ENCODE data around the gene STK32B.

Gene STK32B

GRCh38 chr4:5014007-5014682 is 37.1 kb upstream of the STK32B start:
- no peak overlapping the region for H3K4me3 ChIP-seq (ENCODE audit: insufficient read depth, low read depth, low read length)
- no peaks in the 10 kb centered on the region for H3K27me3 ChIP-seq (ENCODE audit: control insufficient read depth, insufficient read depth, low read length, poor library complexity, severe bottlenecking)
- no peaks in the 10 kb centered on the region for H3K36me3 ChIP-seq (ENCODE audit: control insufficient read depth, insufficient read depth, low read length)
- 87 to 93% methylated on average over 5 to 7 of the region's 7 CpGs for WGBS, 2 experiments
- peaks cover 4% of the 10 kb centered on the region for H3K4me1 ChIP-seq (ENCODE audit: control insufficient read depth, insufficient read depth, low read length)
- no peak overlapping the region for H3K27ac ChIP-seq (ENCODE audit: insufficient read depth, low read depth, low read length, poor library complexity, severe bottlenecking)
- H3K9me3 ChIP-seq (ENCODE audit: control insufficient read depth, low read length), result no peaks in the 10 kb centered on the region

GRCh38 chr4:5018096-5018495 is 33.2 kb upstream of the STK32B start:
- peaks cover 4% of the 10 kb centered on the region for H3K4me1 ChIP-seq (ENCODE audit: control insufficient read depth, insufficient read depth, low read length)
- no peaks in the 10 kb centered on the region for H3K9me3 ChIP-seq (ENCODE audit: control insufficient read depth, low read length)
- no peak overlapping the region for H3K4me3 ChIP-seq (ENCODE audit: insufficient read depth, low read depth, low read length)
- H3K36me3 ChIP-seq (ENCODE audit: control insufficient read depth, insufficient read depth, low read length), result no peaks in the 10 kb centered on the region
- WGBS, 2 experiments, result 37 to 60% methylated on average over 1 to 2 of the region's 2 CpGs
- no peak overlapping the region for H3K27ac ChIP-seq (ENCODE audit: insufficient read depth, low read depth, low read length, poor library complexity, severe bottlenecking)
- H3K27me3 ChIP-seq (ENCODE audit: control insufficient read depth, insufficient read depth, low read length, poor library complexity, severe bottlenecking), result no peaks in the 10 kb centered on the region

- no peaks in the 10 kb centered on the region for H3K27me3 ChIP-seq (ENCODE audit: control insufficient read depth, insufficient read depth, low read length, poor library complexity, severe bottlenecking)
- H3K4me1 ChIP-seq (ENCODE audit: control insufficient read depth, insufficient read depth, low read length), result peaks cover 4% of the 10 kb centered on the region
- no peaks in the 10 kb centered on the region for H3K9me3 ChIP-seq (ENCODE audit: control insufficient read depth, low read length)
- WGBS, 2 experiments, result 72 to 76% methylated on average over 6 of the region's 6 CpGs
- no peak overlapping the region for H3K4me3 ChIP-seq (ENCODE audit: insufficient read depth, low read depth, low read length)
- no peaks in the 10 kb centered on the region for H3K36me3 ChIP-seq (ENCODE audit: control insufficient read depth, insufficient read depth, low read length)
- H3K27ac ChIP-seq (ENCODE audit: insufficient read depth, low read depth, low read length, poor library complexity, severe bottlenecking), result no peak overlapping the region
These were observed 32.7 kb upstream of the STK32B start for GRCh38 chr4:5018603-5019002.

- Histone ChIP-seq H3K27me3 (ENCODE audit: control insufficient read depth, insufficient read depth, low read length, poor library complexity, severe bottlenecking) (no peaks in the 10 kb centered on the region), H3K27ac (ENCODE audit: insufficient read depth, low read depth, low read length, poor library complexity, severe bottlenecking) (no peak within 1 kb of the TSS), H3K9me3 (ENCODE audit: control insufficient read depth, low read length) (no peaks in the 10 kb centered on the region), H3K36me3 (ENCODE audit: control insufficient read depth, insufficient read depth, low read length) (no peaks in the 10 kb centered on the region), H3K4me1 (ENCODE audit: control insufficient read depth, insufficient read depth, low read length) (peaks cover 4% of the 10 kb centered on the region), H3K4me3 (ENCODE audit: insufficient read depth, low read depth, low read length) (no peak within 1 kb of the TSS)
- 67 to 72% methylated on average over 28 of the region's 28 CpGs for WGBS, 2 experiments
These were observed 32.0 kb upstream of the STK32B start, which contains the start of gene CYTL1 for GRCh38 chr4:5019274-5019673. CYTL1 (minus strand) TSS chr4:5019458; CDS start chr4:5019445, 13 bp downstream.

- Histone ChIP-seq H3K9me3 (ENCODE audit: control insufficient read depth, low read length) (no peaks in the 10 kb centered on the region), H3K4me3 (ENCODE audit: insufficient read depth, low read depth, low read length) (no peak overlapping the region), H3K4me1 (ENCODE audit: control insufficient read depth, insufficient read depth, low read length) (peaks cover 4% of the 10 kb centered on the region), H3K27me3 (ENCODE audit: control insufficient read depth, insufficient read depth, low read length, poor library complexity, severe bottlenecking) (no peaks in the 10 kb centered on the region), H3K27ac (ENCODE audit: insufficient read depth, low read depth, low read length, poor library complexity, severe bottlenecking) (no peak overlapping the region), H3K36me3 (ENCODE audit: control insufficient read depth, insufficient read depth, low read length) (no peaks in the 10 kb centered on the region)
- WGBS, 2 experiments, result 87 to 91% methylated on average over 12 of the region's 12 CpGs
These were observed 31.5 kb upstream of the STK32B start for GRCh38 chr4:5019796-5020195.

GRCh38 chr4:5020341-5020740 is 30.9 kb upstream of the STK32B start:
- Histone ChIP-seq H3K27me3 (ENCODE audit: control insufficient read depth, insufficient read depth, low read length, poor library complexity, severe bottlenecking) (no peaks in the 10 kb centered on the region), H3K4me1 (ENCODE audit: control insufficient read depth, insufficient read depth, low read length) (peaks cover 4% of the 10 kb centered on the region), H3K36me3 (ENCODE audit: control insufficient read depth, insufficient read depth, low read length) (no peaks in the 10 kb centered on the region), H3K9me3 (ENCODE audit: control insufficient read depth, low read length) (no peaks in the 10 kb centered on the region), H3K4me3 (ENCODE audit: insufficient read depth, low read depth, low read length) (no peak overlapping the region), H3K27ac (ENCODE audit: insufficient read depth, low read depth, low read length, poor library complexity, severe bottlenecking) (no peak overlapping the region)
- WGBS, 2 experiments, result 93 to 98% methylated on average over 1 of the region's 1 CpG

GRCh38 chr4:5021546-5021945 is 29.7 kb upstream of the STK32B start:
- H3K4me1 ChIP-seq (ENCODE audit: control insufficient read depth, insufficient read depth, low read length), result peaks cover 4% of the 10 kb centered on the region
- H3K36me3 ChIP-seq (ENCODE audit: control insufficient read depth, insufficient read depth, low read length), result no peaks in the 10 kb centered on the region
- no peaks in the 10 kb centered on the region for H3K27me3 ChIP-seq (ENCODE audit: control insufficient read depth, insufficient read depth, low read length, poor library complexity, severe bottlenecking)
- no peak overlapping the region for H3K27ac ChIP-seq (ENCODE audit: insufficient read depth, low read depth, low read length, poor library complexity, severe bottlenecking)
- no peak overlapping the region for H3K4me3 ChIP-seq (ENCODE audit: insufficient read depth, low read depth, low read length)
- no peaks in the 10 kb centered on the region for H3K9me3 ChIP-seq (ENCODE audit: control insufficient read depth, low read length)
- WGBS, 2 experiments, result 94% methylated on average over 3 of the region's 3 CpGs

GRCh38 chr4:5024673-5025072 is 26.6 kb upstream of the STK32B start:
- Histone ChIP-seq H3K27ac (ENCODE audit: insufficient read depth, low read depth, low read length, poor library complexity, severe bottlenecking) (no peak overlapping the region), H3K9me3 (ENCODE audit: control insufficient read depth, low read length) (no peaks in the 10 kb centered on the region), H3K27me3 (ENCODE audit: control insufficient read depth, insufficient read depth, low read length, poor library complexity, severe bottlenecking) (no peaks in the 10 kb centered on the region), H3K36me3 (ENCODE audit: control insufficient read depth, insufficient read depth, low read length) (no peaks in the 10 kb centered on the region), H3K4me1 (ENCODE audit: control insufficient read depth, insufficient read depth, low read length) (no peaks in the 10 kb centered on the region), H3K4me3 (ENCODE audit: insufficient read depth, low read depth, low read length) (no peak overlapping the region)
- 90 to 94% methylated on average over 6 of the region's 6 CpGs for WGBS, 2 experiments

GRCh38 chr4:5026371-5026770 is 24.9 kb upstream of the STK32B start:
- Histone ChIP-seq H3K4me1 (ENCODE audit: control insufficient read depth, insufficient read depth, low read length) (no peaks in the 10 kb centered on the region), H3K9me3 (ENCODE audit: control insufficient read depth, low read length) (no peaks in the 10 kb centered on the region), H3K27me3 (ENCODE audit: control insufficient read depth, insufficient read depth, low read length, poor library complexity, severe bottlenecking) (no peaks in the 10 kb centered on the region), H3K27ac (ENCODE audit: insufficient read depth, low read depth, low read length, poor library complexity, severe bottlenecking) (no peak overlapping the region), H3K36me3 (ENCODE audit: control insufficient read depth, insufficient read depth, low read length) (no peaks in the 10 kb centered on the region), H3K4me3 (ENCODE audit: insufficient read depth, low read depth, low read length) (no peak overlapping the region)
- WGBS, 2 experiments, result 89 to 91% methylated on average over 3 of the region's 3 CpGs

- H3K4me1 ChIP-seq (ENCODE audit: control insufficient read depth, insufficient read depth, low read length), result no peaks in the 10 kb centered on the region
These were observed 23.9 kb upstream of the STK32B start for GRCh38 chr4:5027346-5027745.

GRCh38 chr4:5028480-5028879 is 22.8 kb upstream of the STK32B start:
- Histone ChIP-seq H3K9me3 (ENCODE audit: control insufficient read depth, low read length) (no peaks in the 10 kb centered on the region), H3K27ac (ENCODE audit: insufficient read depth, low read depth, low read length, poor library complexity, severe bottlenecking) (no peak overlapping the region), H3K4me3 (ENCODE audit: insufficient read depth, low read depth, low read length) (no peak overlapping the region), H3K4me1 (ENCODE audit: control insufficient read depth, insufficient read depth, low read length) (no peaks in the 10 kb centered on the region), H3K36me3 (ENCODE audit: control insufficient read depth, insufficient read depth, low read length) (no peaks in the 10 kb centered on the region), H3K27me3 (ENCODE audit: control insufficient read depth, insufficient read depth, low read length, poor library complexity, severe bottlenecking) (no peaks in the 10 kb centered on the region)
- WGBS, 2 experiments, result 89 to 98% methylated on average over 2 of the region's 2 CpGs

More at GRCh38 chr4:5027346-5027745, 23.9 kb upstream of the STK32B start:
- Histone ChIP-seq H3K27ac (ENCODE audit: insufficient read depth, low read depth, low read length, poor library complexity, severe bottlenecking) (no peak overlapping the region), H3K27me3 (ENCODE audit: control insufficient read depth, insufficient read depth, low read length, poor library complexity, severe bottlenecking) (no peaks in the 10 kb centered on the region), H3K9me3 (ENCODE audit: control insufficient read depth, low read length) (no peaks in the 10 kb centered on the region), H3K4me3 (ENCODE audit: insufficient read depth, low read depth, low read length) (no peak overlapping the region), H3K36me3 (ENCODE audit: control insufficient read depth, insufficient read depth, low read length) (no peaks in the 10 kb centered on the region)

All from ectodermal cell (in vitro differentiated cells).